ENCODE data around the gene NRK. TPM values are rescaled to one million over a fixed set of nuclear protein-coding genes. Genes with fewer than 3 reads are reported as not detected.

The NRK gene
- polyA plus RNA-seq, 1 of the 3 experiments (the other 2 are of a cell fraction) = not detected

DNA sequence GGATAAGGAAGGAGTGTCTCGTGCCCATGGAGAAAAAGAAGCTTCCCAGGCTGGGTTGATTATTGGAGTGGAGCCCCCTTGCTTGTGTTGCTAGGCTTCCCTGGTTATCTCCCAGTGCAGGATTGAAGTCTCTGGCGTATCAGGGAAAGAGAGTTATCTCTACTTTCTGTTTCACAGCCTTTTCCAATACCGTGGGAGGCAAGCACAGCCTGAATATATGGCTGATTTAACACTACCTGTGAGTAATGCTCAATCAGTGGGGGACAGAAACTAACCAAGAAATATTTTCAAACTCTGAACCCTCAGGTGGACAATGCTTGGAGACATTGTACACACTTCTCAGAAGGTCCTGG, 151.0 kb downstream of the NRK start:
- Histone ChIP-seq H2AFZ (ENCODE audit: low read depth) (no peak overlapping the region), H3K4me1 (ENCODE audit: control insufficient read depth in 1 of 2, insufficient read depth in 2 of 2, low read depth in 1 of 2, low read length in 1 of 2) (no peaks in the 10 kb centered on the region), H3K4me2 (no peak overlapping the region), H3K4me3 (ENCODE audit: low read depth in 2 of 2, low read length in 1 of 2) (no peak overlapping the region), H3K9ac (no peak overlapping the region), H3K79me2 (ENCODE audit: insufficient read depth) (no peaks in the 10 kb centered on the region), H3K9me3 (no peaks in the 10 kb centered on the region), H3K9me2 (no peaks in the 10 kb centered on the region), H3K27ac (ENCODE audit: low read depth in 2 of 2, low read length in 1 of 2) (no peak overlapping the region), H3K27me3 (ENCODE audit: insufficient read depth) (no peaks in the 10 kb centered on the region), H3K36me3 (replicated peaks in 1 of 2; ENCODE audit: control insufficient read depth in 1 of 2, insufficient read depth in 2 of 2, low read length in 1 of 2) (no peaks in the 10 kb centered on the region), H4K20me1 (ENCODE audit: insufficient read depth) (no peaks in the 10 kb centered on the region), H3F3A (replicated peaks; ENCODE audit: insufficient read depth) (no peaks in the 10 kb centered on the region)
- no peak for DNase-seq
- POLR2A ChIA-PET = no interaction called here
- WGBS (ENCODE audit: low lambda C conversion rate) = 0% methylated on average over 3 of the region's 3 CpGs
- CTCF ChIA-PET = no interaction called here
- TF ChIP-seq POLR2AphosphoS5 (IDR thresholded peaks at IDR 0.05; ENCODE audit: low read depth, low read length) (no peak), NFIC (IDR thresholded peaks at IDR 0.05; ENCODE audit: borderline replicate concordance) (no peak), FOSL2 (IDR thresholded peaks at IDR 0.05; ENCODE audit: borderline replicate concordance, low read depth) (no peak), TCF12 (IDR thresholded peaks at IDR 0.05) (no peak), FOXJ3 (CRISPR knock-in tag; IDR thresholded peaks at IDR 0.05) (no peak), YY1 (IDR thresholded peaks at IDR 0.05; ENCODE audit: low read depth) (no peak), MEF2A (IDR thresholded peaks at IDR 0.05; ENCODE audit: borderline replicate concordance, low read depth) (no peak), TAF1 (IDR thresholded peaks at IDR 0.05; ENCODE audit: borderline replicate concordance, low read depth, low read length) (no peak), GABPA (IDR thresholded peaks at IDR 0.05; ENCODE audit: low read depth) (no peak), RCOR1 (IDR thresholded peaks at IDR 0.05; ENCODE audit: low read length) (no peak), SMC3 (IDR thresholded peaks at IDR 0.05; ENCODE audit: low read depth, low read length) (no peak)
- TF ChIP-seq, protein P1, sequence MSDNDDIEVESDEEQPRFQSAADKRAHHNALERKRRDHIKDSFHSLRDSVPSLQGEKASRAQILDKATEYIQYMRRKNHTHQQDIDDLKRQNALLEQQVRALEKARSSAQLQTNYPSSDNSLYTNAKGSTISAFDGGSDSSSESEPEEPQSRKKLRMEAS (IDR thresholded peaks at IDR 0.05; ENCODE audit: low read depth) = no peak
- TF ChIP-seq, protein P2, sequence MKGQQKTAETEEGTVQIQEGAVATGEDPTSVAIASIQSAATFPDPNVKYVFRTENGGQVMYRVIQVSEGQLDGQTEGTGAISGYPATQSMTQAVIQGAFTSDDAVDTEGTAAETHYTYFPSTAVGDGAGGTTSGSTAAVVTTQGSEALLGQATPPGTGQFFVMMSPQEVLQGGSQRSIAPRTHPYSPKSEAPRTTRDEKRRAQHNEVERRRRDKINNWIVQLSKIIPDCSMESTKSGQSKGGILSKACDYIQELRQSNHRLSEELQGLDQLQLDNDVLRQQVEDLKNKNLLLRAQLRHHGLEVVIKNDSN (IDR thresholded peaks at IDR 0.05; ENCODE audit: borderline replicate concordance, low read depth) = no peak
- TF ChIP-seq, protein P3, sequence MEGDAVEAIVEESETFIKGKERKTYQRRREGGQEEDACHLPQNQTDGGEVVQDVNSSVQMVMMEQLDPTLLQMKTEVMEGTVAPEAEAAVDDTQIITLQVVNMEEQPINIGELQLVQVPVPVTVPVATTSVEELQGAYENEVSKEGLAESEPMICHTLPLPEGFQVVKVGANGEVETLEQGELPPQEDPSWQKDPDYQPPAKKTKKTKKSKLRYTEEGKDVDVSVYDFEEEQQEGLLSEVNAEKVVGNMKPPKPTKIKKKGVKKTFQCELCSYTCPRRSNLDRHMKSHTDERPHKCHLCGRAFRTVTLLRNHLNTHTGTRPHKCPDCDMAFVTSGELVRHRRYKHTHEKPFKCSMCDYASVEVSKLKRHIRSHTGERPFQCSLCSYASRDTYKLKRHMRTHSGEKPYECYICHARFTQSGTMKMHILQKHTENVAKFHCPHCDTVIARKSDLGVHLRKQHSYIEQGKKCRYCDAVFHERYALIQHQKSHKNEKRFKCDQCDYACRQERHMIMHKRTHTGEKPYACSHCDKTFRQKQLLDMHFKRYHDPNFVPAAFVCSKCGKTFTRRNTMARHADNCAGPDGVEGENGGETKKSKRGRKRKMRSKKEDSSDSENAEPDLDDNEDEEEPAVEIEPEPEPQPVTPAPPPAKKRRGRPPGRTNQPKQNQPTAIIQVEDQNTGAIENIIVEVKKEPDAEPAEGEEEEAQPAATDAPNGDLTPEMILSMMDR (IDR thresholded peaks at IDR 0.05) = no peak
- TF ChIP-seq, protein P4, sequence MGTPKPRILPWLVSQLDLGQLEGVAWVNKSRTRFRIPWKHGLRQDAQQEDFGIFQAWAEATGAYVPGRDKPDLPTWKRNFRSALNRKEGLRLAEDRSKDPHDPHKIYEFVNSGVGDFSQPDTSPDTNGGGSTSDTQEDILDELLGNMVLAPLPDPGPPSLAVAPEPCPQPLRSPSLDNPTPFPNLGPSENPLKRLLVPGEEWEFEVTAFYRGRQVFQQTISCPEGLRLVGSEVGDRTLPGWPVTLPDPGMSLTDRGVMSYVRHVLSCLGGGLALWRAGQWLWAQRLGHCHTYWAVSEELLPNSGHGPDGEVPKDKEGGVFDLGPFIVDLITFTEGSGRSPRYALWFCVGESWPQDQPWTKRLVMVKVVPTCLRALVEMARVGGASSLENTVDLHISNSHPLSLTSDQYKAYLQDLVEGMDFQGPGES (IDR thresholded peaks at IDR 0.05; ENCODE audit: low read depth, low read length) = no peak
- TF ChIP-seq, protein P5, sequence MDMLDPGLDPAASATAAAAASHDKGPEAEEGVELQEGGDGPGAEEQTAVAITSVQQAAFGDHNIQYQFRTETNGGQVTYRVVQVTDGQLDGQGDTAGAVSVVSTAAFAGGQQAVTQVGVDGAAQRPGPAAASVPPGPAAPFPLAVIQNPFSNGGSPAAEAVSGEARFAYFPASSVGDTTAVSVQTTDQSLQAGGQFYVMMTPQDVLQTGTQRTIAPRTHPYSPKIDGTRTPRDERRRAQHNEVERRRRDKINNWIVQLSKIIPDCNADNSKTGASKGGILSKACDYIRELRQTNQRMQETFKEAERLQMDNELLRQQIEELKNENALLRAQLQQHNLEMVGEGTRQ (IDR thresholded peaks at IDR 0.05; ENCODE audit: borderline replicate concordance, low read depth, low read length) = no peak

Measured in SK-N-SH (cell line).